ENCODE measurements around the gene DDR2. TPM values are rescaled to one million over a fixed set of nuclear protein-coding genes. Genes with fewer than 3 reads are reported as not detected.

The DDR2 gene
- total RNA-seq, 1 experiment from 2014 or later, result 0.52 TPM

DNA sequence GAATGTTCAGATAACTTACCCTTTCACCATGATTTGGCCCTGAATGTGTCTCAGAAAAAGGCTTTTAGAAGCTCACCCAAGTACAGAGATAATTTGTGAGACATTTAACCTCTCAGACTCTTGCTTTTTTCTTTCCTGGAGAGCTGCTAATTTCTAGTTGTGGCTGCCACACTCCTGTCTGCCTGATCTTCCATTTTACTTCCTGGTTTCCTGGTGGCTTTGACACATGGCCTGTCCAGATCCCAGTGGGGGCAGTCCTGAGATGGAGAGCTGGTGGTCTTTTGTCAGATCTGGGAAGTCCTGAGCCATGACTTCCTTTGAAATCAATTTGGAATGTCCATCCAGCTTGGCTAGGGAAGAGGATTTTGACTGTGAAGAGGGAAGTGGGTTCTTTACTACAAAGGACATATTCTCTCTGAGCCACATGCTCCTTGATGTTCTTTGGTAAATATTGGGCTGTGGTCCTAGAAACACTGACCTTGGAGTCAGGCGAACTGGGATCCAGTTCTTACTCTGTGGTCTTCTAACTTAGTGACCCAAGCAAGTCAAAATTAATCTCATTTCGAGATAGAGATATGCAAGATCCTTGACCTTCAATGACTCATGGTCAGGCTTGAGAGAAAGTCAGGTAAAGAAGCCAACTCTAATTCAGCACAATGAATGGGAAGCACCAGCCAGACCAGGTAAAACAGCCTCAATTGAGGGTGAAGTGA is 80.2 kb downstream of the DDR2 start:
- H3K27me3 ChIP-seq (ENCODE audit: insufficient read depth, low read length), result no peaks in the 10 kb centered on the region
- H2BK5ac ChIP-seq (ENCODE audit: insufficient read length, low read length), result no peak overlapping the region
- no peak overlapping the region for H3K4me3 Mint-ChIP-seq
- DNase-seq, result no peak
- H3K79me2 ChIP-seq (ENCODE audit: insufficient read depth, low read length), result no peaks in the 10 kb centered on the region
- no peak overlapping the region for H4K91ac ChIP-seq (ENCODE audit: insufficient read length, low read depth, low read length)
- H3K9me3 ChIP-seq (ENCODE audit: control insufficient read depth, low read depth, low read length), result no peaks in the 10 kb centered on the region
- H3K4ac ChIP-seq (ENCODE audit: low read depth, low read length), result no peak overlapping the region
- no peak overlapping the region for H3K9ac ChIP-seq (ENCODE audit: extremely low read depth, insufficient read length, low read length)
- H3K27ac ChIP-seq (ENCODE audit: insufficient read length, low read depth, low read length), result no peak overlapping the region
- H3K4me2 ChIP-seq (ENCODE audit: insufficient read depth, insufficient read length, low read length), result no peak overlapping the region
- H3K18ac ChIP-seq (ENCODE audit: insufficient read length, low read depth, low read length), result no peak overlapping the region
- no peak overlapping the region for H2AFZ ChIP-seq (ENCODE audit: low read length)
- no CpG with 5 or more reads among the region's 2 CpGs for WGBS (ENCODE audit: extremely low coverage, insufficient read length, low lambda C conversion rate)
- no peaks in the 10 kb centered on the region for H3K79me1 ChIP-seq (ENCODE audit: insufficient read depth, low read depth, low read length, poor library complexity, severe bottlenecking)
- no peak overlapping the region for H2BK12ac ChIP-seq (ENCODE audit: insufficient read length, low read depth, low read length)
- no peak overlapping the region for H3K56ac ChIP-seq (ENCODE audit: insufficient read length, low read depth, low read length)
- H2BK120ac ChIP-seq (ENCODE audit: low read depth, low read length, poor library complexity, severe bottlenecking), result no peak overlapping the region
- H3K36me3 Mint-ChIP-seq (ENCODE audit: insufficient read depth in 1 of 3, low read depth in 3 of 3), result no peaks in the 10 kb centered on the region
- H3K9me3 Mint-ChIP-seq, result no peaks in the 10 kb centered on the region
- H3K27ac Mint-ChIP-seq, result no peak overlapping the region
- H2BK20ac ChIP-seq (ENCODE audit: low read depth, low read length, poor library complexity, severe bottlenecking), result no peak overlapping the region
- H3K14ac ChIP-seq (ENCODE audit: insufficient read depth, low read length), result no peak overlapping the region
- TF ChIP-seq, protein P1, sequence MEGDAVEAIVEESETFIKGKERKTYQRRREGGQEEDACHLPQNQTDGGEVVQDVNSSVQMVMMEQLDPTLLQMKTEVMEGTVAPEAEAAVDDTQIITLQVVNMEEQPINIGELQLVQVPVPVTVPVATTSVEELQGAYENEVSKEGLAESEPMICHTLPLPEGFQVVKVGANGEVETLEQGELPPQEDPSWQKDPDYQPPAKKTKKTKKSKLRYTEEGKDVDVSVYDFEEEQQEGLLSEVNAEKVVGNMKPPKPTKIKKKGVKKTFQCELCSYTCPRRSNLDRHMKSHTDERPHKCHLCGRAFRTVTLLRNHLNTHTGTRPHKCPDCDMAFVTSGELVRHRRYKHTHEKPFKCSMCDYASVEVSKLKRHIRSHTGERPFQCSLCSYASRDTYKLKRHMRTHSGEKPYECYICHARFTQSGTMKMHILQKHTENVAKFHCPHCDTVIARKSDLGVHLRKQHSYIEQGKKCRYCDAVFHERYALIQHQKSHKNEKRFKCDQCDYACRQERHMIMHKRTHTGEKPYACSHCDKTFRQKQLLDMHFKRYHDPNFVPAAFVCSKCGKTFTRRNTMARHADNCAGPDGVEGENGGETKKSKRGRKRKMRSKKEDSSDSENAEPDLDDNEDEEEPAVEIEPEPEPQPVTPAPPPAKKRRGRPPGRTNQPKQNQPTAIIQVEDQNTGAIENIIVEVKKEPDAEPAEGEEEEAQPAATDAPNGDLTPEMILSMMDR (conservative IDR thresholded peaks at IDR 0.05), result no peak
- H3K23ac ChIP-seq (ENCODE audit: insufficient read length, low read depth, low read length), result no peak overlapping the region
- no peak overlapping the region for H2AK5ac ChIP-seq (ENCODE audit: insufficient read length, low read length)
- no peaks in the 10 kb centered on the region for H4K20me1 ChIP-seq (ENCODE audit: control insufficient read depth, insufficient read depth, insufficient read length)
- no peak overlapping the region for H4K5ac ChIP-seq (ENCODE audit: insufficient read length, low read depth, low read length)
- H3T11ph ChIP-seq (ENCODE audit: low read length), result no peak overlapping the region
- H2BK15ac ChIP-seq (ENCODE audit: low read depth, low read length), result no peak overlapping the region
- no peak overlapping the region for H4K8ac ChIP-seq (replicated peaks; ENCODE audit: insufficient read length, low read depth, low read length)
- H3K4me1 Mint-ChIP-seq, result peaks cover 0 to 1% of the 10 kb centered on the region in 2 experiments; a peak in 3 of 4 replicates
- H3K23me2 ChIP-seq (ENCODE audit: insufficient read length, low read depth, low read length, poor library complexity, severe bottlenecking), result no peaks in the 10 kb centered on the region
- no peaks in the 10 kb centered on the region for H3K4me1 ChIP-seq (ENCODE audit: insufficient read depth, low read length)
- H3K27me3 Mint-ChIP-seq (ENCODE audit: low read depth), result no peaks in the 10 kb centered on the region; the same call in 1 of the 2 replicates
